DOHH2 (cell line): ENCODE measurements around the gene SEL1L3.

Experiments
- H3F3A ChIP-seq: fragments of 200-600 bp; sonication (generic), shearing (Covaris generic); 2 replicates; pipeline ENCODE4 v1.6.0; 2016; ENCODE audit warnings: antibody characterized with exemption, mild to moderate bottlenecking; ENCODE audit not compliant: control insufficient read depth, insufficient read depth
- H3K27ac ChIP-seq: fragments of 200-600 bp; sonication (generic); 2 replicates; pipeline ENCODE4 v1.5.1; 2014; ENCODE audit warnings: low read depth, mild to moderate bottlenecking, low read length, moderate library complexity
- H3K27me3 ChIP-seq: fragments of 200-600 bp; sonication (generic); 2 replicates; pipeline ENCODE4 v1.6.1; 2014; ENCODE audit warnings: mild to moderate bottlenecking, low read length, mixed read lengths; ENCODE audit not compliant: control insufficient read depth
- H3K36me3 ChIP-seq: fragments of 200-600 bp; sonication (generic); 2 replicates; pipeline ENCODE4 v1.6.1; 2014; ENCODE audit warnings: mild to moderate bottlenecking, low read length, moderate library complexity, mixed read lengths; ENCODE audit not compliant: control insufficient read depth
- H3K4me1 ChIP-seq: fragments of 200-600 bp; sonication (generic); 2 replicates; pipeline ENCODE4 v1.6.1; 2014; ENCODE audit warnings: mild to moderate bottlenecking, low read length, mixed read lengths; ENCODE audit not compliant: control insufficient read depth
- H3K4me2 ChIP-seq: fragments of 200-600 bp; sonication (generic); 2 replicates; pipeline ENCODE4 v1.6.0; 2014; ENCODE audit warnings: mild to moderate bottlenecking, low read length, moderate library complexity
- H3K4me3 ChIP-seq: fragments of 200-600 bp; sonication (generic); 2 replicates; pipeline ENCODE4 v1.5.1; 2014; ENCODE audit warnings: mild to moderate bottlenecking, low read length, mixed read lengths
- H3K79me2 ChIP-seq: fragments of 200-600 bp; sonication (generic); 2 replicates; pipeline ENCODE4 v1.6.1; 2014; ENCODE audit warnings: mild to moderate bottlenecking, low read length, mixed read lengths; ENCODE audit not compliant: control insufficient read depth
- H3K9me2 ChIP-seq: fragments of 200-600 bp; sonication (generic); replicated peaks from 2 replicates; pipeline ENCODE4 v1.6.1; 2014; ENCODE audit warnings: mild to moderate bottlenecking, low read length, mixed read lengths; ENCODE audit not compliant: control insufficient read depth
- H3K9me3 ChIP-seq: fragments of 200-600 bp; sonication (generic); 2 replicates; pipeline ENCODE4 v1.6.1; 2014; ENCODE audit warnings: antibody characterized with exemption, low read length, mixed read lengths; ENCODE audit not compliant: control insufficient read depth, insufficient read depth
- H4K20me1 ChIP-seq: fragments of 200-600 bp; sonication (generic); 2 replicates; pipeline ENCODE4 v1.6.0; 2014; ENCODE audit warnings: low read depth, mild to moderate bottlenecking, antibody characterized with exemption, low read length, moderate library complexity; ENCODE audit not compliant: control insufficient read depth, insufficient read depth
- CTCF ChIP-seq: fragments of 200-600 bp; sonication (generic); IDR thresholded peaks from one replicate; pipeline ENCODE4 v1.5.1; 2014; ENCODE audit warnings: antibody characterized with exemption, mild to moderate bottlenecking, low read depth, low read length; ENCODE audit not compliant: poor library complexity, severe bottlenecking
- EZH2phosphoT487 ChIP-seq: fragments of 200-600 bp; sonication (generic); IDR thresholded peaks from 2 replicates; pipeline ENCODE4 v1.6.1; 2017; ENCODE audit warnings: borderline replicate concordance, mild to moderate bottlenecking, antibody characterized with exemption, low read length, moderate library complexity, mixed read lengths

Gene SEL1L3

GRCh38 chr4:25743971-25744370, 118.8 kb downstream of the SEL1L3 start:
- Histone ChIP-seq H3K9me2 (no peaks in the 10 kb centered on the region), H3K4me3 (no peak overlapping the region), H3K4me2 (no peak overlapping the region), H3K4me1 (no peaks in the 10 kb centered on the region), H3F3A (peaks cover 22% of the 10 kb centered on the region), H3K79me2 (no peaks in the 10 kb centered on the region), H3K36me3 (peaks cover 16% of the 10 kb centered on the region), H4K20me1 (no peaks in the 10 kb centered on the region), H3K9me3 (no peaks in the 10 kb centered on the region), H3K27ac (no peak overlapping the region), H3K27me3 (no peaks in the 10 kb centered on the region)
- TF ChIP-seq EZH2phosphoT487 (no peak), CTCF (no peak)

DNA sequence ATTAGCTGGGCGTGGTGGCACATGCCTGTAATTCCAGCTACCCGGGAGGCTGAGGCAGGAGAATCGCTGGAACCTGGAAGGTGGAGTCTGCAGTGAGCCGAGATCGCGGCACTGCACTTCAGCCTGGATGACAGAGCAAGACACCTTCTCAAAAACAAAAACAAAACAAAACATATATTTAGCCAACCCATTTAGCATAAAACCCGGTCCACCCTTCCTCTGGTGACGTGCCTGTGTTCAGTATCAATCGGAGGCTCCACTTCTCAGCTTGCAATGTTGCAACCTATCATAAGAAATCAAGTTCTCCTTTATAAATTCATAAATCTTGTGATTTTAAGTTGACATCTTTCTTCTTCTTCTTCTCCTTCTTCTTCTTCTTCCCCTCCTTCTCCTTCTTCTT, 133.2 kb downstream of the SEL1L3 start:
- Histone ChIP-seq H3K36me3 (no peaks in the 10 kb centered on the region), H3K27me3 (no peaks in the 10 kb centered on the region), H3K9me2 (no peaks in the 10 kb centered on the region), H4K20me1 (no peaks in the 10 kb centered on the region), H3K4me3 (no peak overlapping the region), H3K79me2 (no peaks in the 10 kb centered on the region), H3K27ac (no peak overlapping the region), H3K4me2 (no peak overlapping the region), H3K9me3 (no peaks in the 10 kb centered on the region), H3F3A (no peaks in the 10 kb centered on the region), H3K4me1 (no peaks in the 10 kb centered on the region)
- TF ChIP-seq CTCF (no peak), EZH2phosphoT487 (no peak)

GRCh38 chr4:25728886-25729285, 133.9 kb downstream of the SEL1L3 start:
- Histone ChIP-seq H3K27ac (no peak overlapping the region), H3F3A (no peaks in the 10 kb centered on the region), H3K79me2 (no peaks in the 10 kb centered on the region), H3K4me3 (no peak overlapping the region), H4K20me1 (no peaks in the 10 kb centered on the region), H3K4me1 (no peaks in the 10 kb centered on the region), H3K9me3 (no peaks in the 10 kb centered on the region), H3K9me2 (no peaks in the 10 kb centered on the region), H3K27me3 (no peaks in the 10 kb centered on the region), H3K36me3 (no peaks in the 10 kb centered on the region), H3K4me2 (no peak overlapping the region)
- no peak for TF ChIP-seq CTCF
